ENCODE results near the gene WDR70. TPM values are rescaled to one million over a fixed set of nuclear protein-coding genes. Genes with fewer than 3 reads are reported as not detected.

WDR70 gene
- total and polyA plus RNA-seq, 10 of the 15 experiments (the other 5 are each of a cell fraction or from before 2014, with no cell fraction given): 10.9 to 33.6 (median 29.1) TPM

GRCh38 chr5:37769108-37769507 is 390.0 kb downstream of the WDR70 start (continued):
- TF ChIP-seq BCLAF1 (IDR thresholded peaks at IDR 0.05) (no peak), RCOR1 (conservative IDR thresholded peaks at IDR 0.05; ENCODE audit: low read depth, low read length) (no peak), MEF2A (IDR thresholded peaks at IDR 0.05; ENCODE audit: insufficient read depth, low read depth, low read length) (no peak), SMC3 (IDR thresholded peaks at IDR 0.05; ENCODE audit: borderline replicate concordance, low read length) (no peak), SUZ12 (IDR thresholded peaks at IDR 0.05; ENCODE audit: unreplicated experiment) (no peak), ATF7 (IDR thresholded peaks at IDR 0.05; ENCODE audit: low read depth) (no peak), ZBED1 (IDR thresholded peaks at IDR 0.05; ENCODE audit: borderline replicate concordance) (no peak)

GRCh38 chr5:37769840-37770239 is 390.7 kb downstream of the WDR70 start:
- H3K79me2 ChIP-seq (ENCODE audit: control insufficient read depth, insufficient read depth, low read length): no peaks in the 10 kb centered on the region
- ChIA-PET POLR2A (no interaction called here), CTCF (no interaction called here), SMC1A (ENCODE audit: uncharacterized antibody, unreplicated experiment) (no interaction called here), RAD21 (ENCODE audit: unreplicated experiment) (no interaction called here)
- no peak overlapping the region for H3K4me2 ChIP-seq (ENCODE audit: control insufficient read depth, insufficient read depth)
- intact Hi-C loops (cut with micrococcal nuclease; ENCODE audit: unreplicated experiment) (no loop called here), in situ Hi-C loops (cut with MboI) (no loop called here)
- no peaks in the 10 kb centered on the region for H3K36me3 ChIP-seq (ENCODE audit: control insufficient read depth in 2 of 2, insufficient read depth in 2 of 2, low read length in 1 of 2)
- BruUV-seq (replicated peaks): no TSS peak
- no peaks in the 10 kb centered on the region for H3K27me3 ChIP-seq (replicated peaks in 1 of 2; ENCODE audit: control insufficient read depth in 2 of 2, insufficient read depth in 2 of 2, low read length in 1 of 2)
- no peaks in the 10 kb centered on the region for H3K4me1 ChIP-seq (ENCODE audit: control insufficient read depth, insufficient read depth, low read length)
- FAIRE-seq: no peak
- H3K27ac ChIP-seq (ENCODE audit: control insufficient read depth, insufficient read depth): no peak overlapping the region
- DNase-seq (ENCODE audit: low read depth, low spot score): no peak
- no peak for ATAC-seq
- no peaks in the 10 kb centered on the region; the same call in 2 of the 3 replicates for H3K9me3 ChIP-seq (replicated peaks; ENCODE audit: control insufficient read depth, insufficient read depth, low read length)
- no peak overlapping the region for H3K9ac ChIP-seq (ENCODE audit: control insufficient read depth, insufficient read depth, low read length)
- 73% methylated on average over 1 of the region's 1 CpG for WGBS (ENCODE audit: insufficient coverage, insufficient replicate concordance, low lambda C conversion rate, missing lambda C conversion rate)
- TF ChIP-seq GATAD2B (conservative IDR thresholded peaks at IDR 0.05; ENCODE audit: low read depth): no peak
- no peak for TF ChIP-seq ZBTB4 (CRISPR knock-in tag; IDR thresholded peaks at IDR 0.05)
- no peak for TF ChIP-seq WRNIP1 (IDR thresholded peaks at IDR 0.05; ENCODE audit: borderline replicate concordance, low read depth, low read length)
- TF ChIP-seq RELB (IDR thresholded peaks at IDR 0.05; ENCODE audit: low read depth): no peak
- TF ChIP-seq CREB1 (IDR thresholded peaks at IDR 0.05; ENCODE audit: low read depth): no peak
- no peak for TF ChIP-seq NBN (IDR thresholded peaks at IDR 0.05)
- TF ChIP-seq KLF5 (IDR thresholded peaks at IDR 0.05; ENCODE audit: partially characterized antibody): no peak
- TF ChIP-seq STAT3 (IDR thresholded peaks at IDR 0.05; ENCODE audit: low read depth, low read length): no peak
- TF ChIP-seq JUNB (IDR thresholded peaks at IDR 0.05): no peak
- TF ChIP-seq ZBED1 (IDR thresholded peaks at IDR 0.05; ENCODE audit: borderline replicate concordance): no peak
- TF ChIP-seq HDGF (IDR thresholded peaks at IDR 0.05): no peak
- no peak overlapping the region for H3K4me3 ChIP-seq
- H2AFZ ChIP-seq (ENCODE audit: control insufficient read depth, low read depth, low read length): no peak overlapping the region
- no peaks in the 10 kb centered on the region for H4K20me1 ChIP-seq (ENCODE audit: control insufficient read depth, insufficient read depth)

All from GM12878 (cell line).